CD14-positive monocyte (primary cell): ENCODE data around the gene PHRF1. TPM values are rescaled to one million over a fixed set of nuclear protein-coding genes. Genes with fewer than 3 reads are reported as not detected.

Experiments
- DNase-seq, 3 donors: peaks; one replicate each; pipeline ENCODE4 v3.0.0-alpha.2; 2011 to 2022
- H2AFZ ChIP-seq: 2 replicates; pipeline ENCODE4 v1.6.0; 2012; ENCODE audit warnings: mild to moderate bottlenecking, low read depth, low read length, inconsistent platforms; ENCODE audit not compliant: insufficient read depth, poor library complexity, severe bottlenecking
- H3K27ac ChIP-seq, 2 donors: 1 replicate in 1 of 2; 2 replicates in 1 of 2; pipeline ENCODE4 v1.5.1; 2012 to 2013; ENCODE audit warnings: low read length in 2 of 2, control low read depth in 1 of 2, inconsistent platforms in 1 of 2, low read depth in 1 of 2, mild to moderate bottlenecking in 1 of 2
- H3K27me3 ChIP-seq, 2 donors: one replicate each; pipeline versions ENCODE4 v1.6.0 to v1.6.1; 2011 to 2013; ENCODE audit warnings: low read length in 2 of 2; ENCODE audit not compliant: control insufficient read depth in 2 of 2, insufficient read depth in 2 of 2
- H3K36me3 ChIP-seq, 2 donors: replicated peaks in 1 of 2; 1 replicate in 1 of 2; 2 replicates in 1 of 2; pipeline versions ENCODE4 v1.5.1 to v1.6.1; 2012 to 2013; ENCODE audit warnings: low read length in 2 of 2, control low read depth in 1 of 2, inconsistent platforms in 1 of 2, mild to moderate bottlenecking in 1 of 2; ENCODE audit not compliant: insufficient read depth in 2 of 2, control insufficient read depth in 1 of 2
- H3K4me1 ChIP-seq, 2 donors: 1 replicate in 1 of 2; 2 replicates in 1 of 2; pipeline versions ENCODE4 v1.5.1 to v1.6.1; 2012 to 2013; ENCODE audit warnings: low read length in 2 of 2, control low read depth in 1 of 2, inconsistent platforms in 1 of 2, mild to moderate bottlenecking in 1 of 2, moderate library complexity in 1 of 2; ENCODE audit not compliant: insufficient read depth in 2 of 2, control insufficient read depth in 1 of 2
- H3K4me2 ChIP-seq: replicated peaks from 2 replicates; pipeline ENCODE3; 2012; ENCODE audit warnings: low read length, moderate library complexity, mild to moderate bottlenecking; ENCODE audit not compliant: poor library complexity, severe bottlenecking; ENCODE audit errors: extremely low read depth
- H3K4me3 ChIP-seq, 3 experiments: fragments of 200-600 bp in 1 of 3; sonication (generic) in 1 of 3; replicated peaks in 1 of 3; 1 replicate in 2 of 3; 2 replicates in 1 of 3; pipeline ENCODE4 v1.5.1; 2011 to 2013; ENCODE audit warnings: low read length in 3 of 3, mild to moderate bottlenecking in 3 of 3, control low read depth in 2 of 3, low read depth in 2 of 3, inconsistent platforms in 1 of 3, moderate library complexity in 1 of 3
- H3K79me2 ChIP-seq: 2 replicates; pipeline ENCODE4 v1.6.0; 2012; ENCODE audit warnings: mild to moderate bottlenecking, control low read depth, inconsistent platforms, low read length, moderate library complexity; ENCODE audit not compliant: insufficient read depth
- H3K9ac ChIP-seq: 2 replicates; pipeline ENCODE4 v1.6.0; 2017; ENCODE audit warnings: low read length, mild to moderate bottlenecking; ENCODE audit not compliant: insufficient read depth, poor library complexity, severe bottlenecking
- H3K9me3 ChIP-seq, 2 donors: replicated peaks in 1 of 2; 1 replicate in 1 of 2; 2 replicates in 1 of 2; pipeline versions ENCODE4 v1.5.1 to v1.6.1; 2012 to 2013; ENCODE audit warnings: low read length in 2 of 2, control low read depth in 1 of 2; ENCODE audit not compliant: control insufficient read depth in 1 of 2, insufficient read depth in 1 of 2
- H4K20me1 ChIP-seq: 2 replicates; pipeline ENCODE4 v1.6.0; 2012; ENCODE audit warnings: mild to moderate bottlenecking, low read length, control low read depth, moderate library complexity; ENCODE audit not compliant: insufficient read depth
- H3K27ac Mint-ChIP-seq, 7 donors: one replicate each; pipeline ENCODE4 v1.8.0; 2020; ENCODE audit warnings: mild to moderate bottlenecking in 7 of 7, mixed read lengths in 7 of 7, moderate library complexity in 6 of 7, inconsistent platforms in 2 of 7
- H3K27me3 Mint-ChIP-seq, 3 donors: one replicate each; pipeline ENCODE4 v1.8.0; 2021 to 2022; ENCODE audit warnings: low read depth in 3 of 3, mild to moderate bottlenecking in 3 of 3, mixed read lengths in 3 of 3, moderate library complexity in 3 of 3, inconsistent platforms in 1 of 3
- H3K36me3 Mint-ChIP-seq, 2 donors: one replicate each; pipeline ENCODE4 v1.8.0; 2020; ENCODE audit warnings: mixed read lengths in 2 of 2, inconsistent platforms in 1 of 2, mild to moderate bottlenecking in 1 of 2
- H3K4me1 Mint-ChIP-seq: one replicate; pipeline ENCODE4 v1.8.0; 2020; ENCODE audit warnings: mild to moderate bottlenecking, mixed read lengths
- H3K4me3 Mint-ChIP-seq, 2 donors: one replicate each; pipeline ENCODE4 v1.8.0; 2020; ENCODE audit warnings: mild to moderate bottlenecking in 2 of 2, mixed read lengths in 2 of 2, moderate library complexity in 1 of 2
- H3K9me3 Mint-ChIP-seq, 7 donors: one replicate each; pipeline ENCODE4 v1.8.0; 2020 to 2022; ENCODE audit warnings: mixed read lengths in 7 of 7, mild to moderate bottlenecking in 6 of 7, moderate library complexity in 6 of 7, inconsistent platforms in 2 of 7
- WGBS: methylation state at CpG from one replicate; pipeline ENCODE4 v1.1.5; 2013; ENCODE audit warnings: missing lambda C conversion rate; ENCODE audit not compliant: insufficient coverage; 5-methylcytosine and 5-hydroxymethylcytosine counted together
- intact Hi-C, 2 donors: fragments of 100-400 bp; cut with micrococcal nuclease; formaldehyde crosslinking; loops; one replicate each; pipeline versions ENCODE4 v1.15.0 to v1.15.1; 2023
- polyA plus RNA-seq, 3 donors: library from polyadenylated mRNA; depleted of rRNA in 1 of 3; unstranded in 2 of 3; stranded (reverse) in 1 of 3; fragments of 300-500 nt in 2 of 3; fragments of >200 nt in 1 of 3; fragmentation: Illumina TruSeq in 2 of 3; gene quantifications; 1 replicate in 2 of 3; 2 replicates in 1 of 3; pipeline ENCODE4 v1.2.3, GENCODE V29; 2012 to 2021
- TF ChIP-seq, protein P1 (sequence below): fragments of 200-600 bp; IDR thresholded peaks from one replicate; pipeline ENCODE4 v1.8.0; 2022; ENCODE audit warnings: antibody characterized with exemption, mild to moderate bottlenecking

PHRF1 gene
- polyA plus RNA-seq, 3 donors: 1.3 to 11.1 (median 3.3) TPM

DNA sequence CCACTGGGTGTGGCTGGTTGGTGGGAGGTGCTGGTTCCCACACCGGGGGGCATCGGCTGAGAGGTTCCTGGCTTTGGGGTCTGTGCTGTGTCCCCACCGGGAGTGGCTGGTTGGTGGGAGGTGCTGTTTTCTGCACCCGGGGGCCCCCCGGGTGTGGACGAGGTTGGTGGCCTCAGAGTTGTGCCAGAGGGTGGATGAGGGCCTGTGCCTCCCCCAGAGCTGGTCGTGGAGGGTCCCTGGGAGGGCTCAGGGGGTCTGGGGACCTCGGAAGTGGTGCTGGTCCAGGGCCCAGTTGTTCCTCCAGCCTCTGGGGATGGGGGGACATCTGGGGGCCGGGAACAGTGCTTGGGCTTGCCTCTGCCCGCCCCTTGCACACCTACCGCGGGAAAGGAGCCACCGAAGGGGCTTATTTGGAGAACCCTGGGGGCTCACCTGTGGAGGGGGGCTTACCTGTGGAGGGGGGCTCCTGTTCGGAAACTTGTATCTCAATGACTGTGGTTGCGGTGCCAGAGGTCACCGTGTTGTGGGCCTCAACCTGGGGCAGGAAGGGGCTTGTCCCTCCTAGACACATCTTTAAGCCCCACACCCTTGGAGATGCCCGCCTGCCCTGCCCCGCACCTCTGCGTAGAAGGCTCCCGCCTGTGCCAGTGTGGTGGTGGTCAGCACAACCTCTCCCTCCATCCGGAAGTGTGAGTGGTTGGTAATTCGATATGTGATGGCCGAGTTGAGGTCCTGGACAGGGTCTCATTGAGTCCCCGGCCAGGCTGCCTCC, 42.8 kb downstream of the PHRF1 start:
- Histone ChIP-seq H3K4me2 (no peak overlapping the region), H3K27ac (no peak overlapping the region), H3K4me3 (no peak overlapping the region), H3K27me3 (no peaks in the 10 kb centered on the region), H3K79me2 (peaks cover 15% of the 10 kb centered on the region), H3K4me1 (peaks cover 39 to 46% of the 10 kb centered on the region in 2 donors), H4K20me1 (peaks cover 12% of the 10 kb centered on the region), H3K36me3 (peaks cover 8 to 9% of the 10 kb centered on the region in 2 donors), H3K9ac (no peak overlapping the region), H2AFZ (no peak overlapping the region), H3K9me3 (no peaks in the 10 kb centered on the region)
- Mint-ChIP-seq H3K4me3 (no peak overlapping the region), H3K4me1 (peaks cover 36% of the 10 kb centered on the region), H3K36me3 (peaks cover 3 to 30% of the 10 kb centered on the region in 2 donors), H3K27me3 (peaks cover 0 to 4% (median 0%) of the 10 kb centered on the region in 3 donors), H3K27ac (peak overlapping the region in 1 of 7 donors; percentile 68), H3K9me3 (no peaks in the 10 kb centered on the region)
- intact Hi-C loops: no loop called here
- WGBS: 94% methylated on average over 6 of the region's 24 CpGs
- TF ChIP-seq, protein P1, sequence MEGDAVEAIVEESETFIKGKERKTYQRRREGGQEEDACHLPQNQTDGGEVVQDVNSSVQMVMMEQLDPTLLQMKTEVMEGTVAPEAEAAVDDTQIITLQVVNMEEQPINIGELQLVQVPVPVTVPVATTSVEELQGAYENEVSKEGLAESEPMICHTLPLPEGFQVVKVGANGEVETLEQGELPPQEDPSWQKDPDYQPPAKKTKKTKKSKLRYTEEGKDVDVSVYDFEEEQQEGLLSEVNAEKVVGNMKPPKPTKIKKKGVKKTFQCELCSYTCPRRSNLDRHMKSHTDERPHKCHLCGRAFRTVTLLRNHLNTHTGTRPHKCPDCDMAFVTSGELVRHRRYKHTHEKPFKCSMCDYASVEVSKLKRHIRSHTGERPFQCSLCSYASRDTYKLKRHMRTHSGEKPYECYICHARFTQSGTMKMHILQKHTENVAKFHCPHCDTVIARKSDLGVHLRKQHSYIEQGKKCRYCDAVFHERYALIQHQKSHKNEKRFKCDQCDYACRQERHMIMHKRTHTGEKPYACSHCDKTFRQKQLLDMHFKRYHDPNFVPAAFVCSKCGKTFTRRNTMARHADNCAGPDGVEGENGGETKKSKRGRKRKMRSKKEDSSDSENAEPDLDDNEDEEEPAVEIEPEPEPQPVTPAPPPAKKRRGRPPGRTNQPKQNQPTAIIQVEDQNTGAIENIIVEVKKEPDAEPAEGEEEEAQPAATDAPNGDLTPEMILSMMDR: no peak
- DNase-seq: no peak

- Histone ChIP-seq H2AFZ (no peak overlapping the region), H3K4me3 (no peak overlapping the region), H3K79me2 (peaks cover 9% of the 10 kb centered on the region), H3K27me3 (no peaks in the 10 kb centered on the region), H3K27ac (no peak overlapping the region), H3K4me2 (no peak overlapping the region), H3K9ac (no peak overlapping the region), H3K9me3 (no peaks in the 10 kb centered on the region), H3K4me1 (peaks cover 33 to 40% of the 10 kb centered on the region in 2 donors), H4K20me1 (peaks cover 6% of the 10 kb centered on the region), H3K36me3 (peaks cover 2 to 3% of the 10 kb centered on the region in 2 donors)
- no peak overlapping the region for H3K4me3 Mint-ChIP-seq
- intact Hi-C loops: no loop called here
- H3K27me3 Mint-ChIP-seq: peaks cover 0 to 4% (median 0%) of the 10 kb centered on the region in 3 donors
- H3K36me3 Mint-ChIP-seq: peaks cover 0 to 24% of the 10 kb centered on the region in 2 donors
- H3K27ac Mint-ChIP-seq: no peak overlapping the region
- WGBS: 92% methylated on average over 6 of the region's 22 CpGs
- H3K4me1 Mint-ChIP-seq: peaks cover 30% of the 10 kb centered on the region
- DNase-seq: no peak
- TF ChIP-seq, protein P1: no peak
- no peaks in the 10 kb centered on the region for H3K9me3 Mint-ChIP-seq
These were observed 43.4 kb downstream of the PHRF1 start for GRCh38 chr11:619628-620050.
